ENCODE data around the gene CACUL1.
"Not testable (repeated sequence)": the region's sequence is repeated elsewhere in the genome, so short reads cannot be mapped to it uniquely, and the experiment has no call there.

Gene CACUL1

GRCh38 chr10:118682533-118682932 is 72.2 kb downstream of the CACUL1 start:
- DNase-seq (ENCODE audit: low read depth) = no peak

- no peak for DNase-seq (ENCODE audit: low read depth)
Observed at GRCh38 chr10:118680197-118680596, 74.6 kb downstream of the CACUL1 start.

- no peak for DNase-seq (ENCODE audit: low read depth)
Observed at GRCh38 chr10:118674226-118674919, 80.4 kb downstream of the CACUL1 start.

- DNase-seq (ENCODE audit: low read depth) = no peak
Observed at GRCh38 chr10:118672766-118673715, 81.7 kb downstream of the CACUL1 start.

GRCh38 chr10:118672153-118672552 is 82.6 kb downstream of the CACUL1 start:
- DNase-seq (ENCODE audit: low read depth) = no peak

- DNase-seq (ENCODE audit: low read depth) = not testable (repeated sequence)
Observed at GRCh38 chr10:118671221-118671620, 83.5 kb downstream of the CACUL1 start.

GRCh38 chr10:118670472-118671124 is 84.2 kb downstream of the CACUL1 start:
- DNase-seq (ENCODE audit: low read depth) = no peak

GRCh38 chr10:118669835-118670234 is 84.9 kb downstream of the CACUL1 start:
- DNase-seq (ENCODE audit: low read depth) = no peak

- DNase-seq (ENCODE audit: low read depth) = no peak
Observed at GRCh38 chr10:118669020-118669791, 85.6 kb downstream of the CACUL1 start.

- DNase-seq (ENCODE audit: low read depth) = no peak
Observed at GRCh38 chr10:118668228-118668952, 86.4 kb downstream of the CACUL1 start.

GRCh38 chr10:118667732-118668131 is 87.0 kb downstream of the CACUL1 start:
- no peak for DNase-seq (ENCODE audit: low read depth)

- no peak for DNase-seq (ENCODE audit: low read depth)
Observed at GRCh38 chr10:118666350-118666749, 88.4 kb downstream of the CACUL1 start.

GRCh38 chr10:118664321-118664720 is 90.4 kb downstream of the CACUL1 start:
- DNase-seq (ENCODE audit: low read depth) = no peak

- no peak for DNase-seq (ENCODE audit: low read depth)
Observed at GRCh38 chr10:118663176-118663575, 91.6 kb downstream of the CACUL1 start.

GRCh38 chr10:118662228-118663035 is 92.3 kb downstream of the CACUL1 start:
- no peak for DNase-seq (ENCODE audit: low read depth)

- no peak for DNase-seq (ENCODE audit: low read depth)
Observed at GRCh38 chr10:118658762-118659161, 96.0 kb downstream of the CACUL1 start.

GRCh38 chr10:118658168-118658567 is 96.6 kb downstream of the CACUL1 start:
- DNase-seq (ENCODE audit: low read depth) = not testable (repeated sequence)

GRCh38 chr10:118645294-118645693 is 109.5 kb downstream of the CACUL1 start:
- DNase-seq (ENCODE audit: low read depth) = not testable (repeated sequence)

GRCh38 chr10:118642228-118642627 is 112.5 kb downstream of the CACUL1 start:
- no peak for DNase-seq (ENCODE audit: low read depth)

GRCh38 chr10:118638680-118639079 is 116.1 kb downstream of the CACUL1 start:
- DNase-seq (ENCODE audit: low read depth) = no peak

All from HS-27A (cell line).